BLaER1 treated with 17β-estradiol and CSF1 and Interleukin-3, amounts not matched to agents 10 nM and 100 nM (cell line): ENCODE measurements around the gene CDC6.

Source experiments
- H3K27ac ChIP-seq, 11 experiments: shearing (Covaris generic); formaldehyde crosslinking; 2 replicates each; pipeline ENCODE4 v1.8.1; 2022
- H3K27me3 ChIP-seq, 11 experiments: shearing (Covaris generic); formaldehyde crosslinking; 2 replicates each; pipeline ENCODE4 v1.8.1; 2022
- H3K36me3 ChIP-seq, 11 experiments: shearing (Covaris generic); formaldehyde crosslinking; 2 replicates each; pipeline ENCODE4 v1.8.1; 2022
- H3K4me1 ChIP-seq, 10 experiments: shearing (Covaris generic); formaldehyde crosslinking; 2 replicates each; pipeline ENCODE4 v1.8.1; 2022
- H3K4me2 ChIP-seq, 11 experiments: shearing (Covaris generic); formaldehyde crosslinking; 2 replicates each; pipeline ENCODE4 v1.8.1; 2022
- H3K4me3 ChIP-seq, 10 experiments: shearing (Covaris generic); formaldehyde crosslinking; 2 replicates each; pipeline ENCODE4 v1.8.1; 2022
- H3K9ac ChIP-seq, 11 experiments: shearing (Covaris generic); formaldehyde crosslinking; 2 replicates each; pipeline ENCODE4 v1.8.1; 2022
- H3K9me3 ChIP-seq, 11 experiments: shearing (Covaris generic); formaldehyde crosslinking; replicated peaks in 1 of 11; 2 replicates each; pipeline ENCODE4 v1.8.1; 2022
- H4K20me1 ChIP-seq, 11 experiments: shearing (Covaris generic); formaldehyde crosslinking; 2 replicates each; pipeline ENCODE4 v1.8.1; 2022
- Cebpa-rat ChIP-seq, 11 experiments: shearing (Covaris generic); IDR thresholded peaks; 2 replicates each; pipeline ENCODE4 v1.8.1; 2022

Gene CDC6

GRCh38 chr17:40321524-40321929 is 33.8 kb downstream of the CDC6 start:
- peak overlapping the region; percentile 95 to 100 (median 99) for H3K4me2 ChIP-seq
- no peak for TF ChIP-seq Cebpa-rat (IDR thresholded peaks at IDR 0.05)
- no peaks in the 10 kb centered on the region for H3K36me3 ChIP-seq
- H3K27me3 ChIP-seq: peaks cover 0 to 6% (median 0%) of the 10 kb centered on the region in 11 experiments; a peak in 2 of 22 replicates
- H3K27ac ChIP-seq: peak overlapping the region in 9 of 11 experiments; percentile 81 to 99 (median 90); a peak in 11 of 22 replicates
- no peaks in the 10 kb centered on the region for H3K9me3 ChIP-seq
- peaks cover 74 to 97% (median 91%) of the 10 kb centered on the region in 10 experiments for H3K4me1 ChIP-seq
- peak overlapping the region; percentile 39 to 100 (median 70); a peak in 16 of 20 replicates for H3K4me3 ChIP-seq
- peak overlapping the region; percentile 62 to 92 (median 72); a peak in 20 of 22 replicates for H3K9ac ChIP-seq
- peaks cover 17 to 87% (median 41%) of the 10 kb centered on the region in 11 experiments; a peak in 20 of 22 replicates for H4K20me1 ChIP-seq

- Histone ChIP-seq H3K9ac (peak overlapping the region; percentile 62 to 92 (median 72)), H4K20me1 (peaks cover 17 to 90% (median 41%) of the 10 kb centered on the region in 11 experiments; a peak in 20 of 22 replicates), H3K27ac (peak overlapping the region; percentile 73 to 99 (median 87)), H3K4me3 (peak overlapping the region; percentile 39 to 100 (median 70)), H3K4me2 (peak overlapping the region; percentile 95 to 100 (median 99)), H3K9me3 (no peaks in the 10 kb centered on the region), H3K36me3 (no peaks in the 10 kb centered on the region), H3K27me3 (peaks cover 0 to 6% (median 0%) of the 10 kb centered on the region in 11 experiments; a peak in 2 of 22 replicates), H3K4me1 (peaks cover 74 to 97% (median 91%) of the 10 kb centered on the region in 10 experiments)
- no peak for TF ChIP-seq Cebpa-rat (IDR thresholded peaks at IDR 0.05)
These were observed 34.3 kb downstream of the CDC6 start for GRCh38 chr17:40321961-40322357.

GRCh38 chr17:40322358-40323315 is 35.0 kb downstream of the CDC6 start:
- no peaks in the 10 kb centered on the region for H3K36me3 ChIP-seq
- H3K27me3 ChIP-seq: peaks cover 0 to 6% (median 0%) of the 10 kb centered on the region in 11 experiments; a peak in 2 of 22 replicates
- H3K4me2 ChIP-seq: peak overlapping the region; percentile 95 to 100 (median 99)
- peaks cover 74 to 97% (median 91%) of the 10 kb centered on the region in 10 experiments for H3K4me1 ChIP-seq
- H3K9ac ChIP-seq: peak overlapping the region; percentile 62 to 92 (median 72)
- peak overlapping the region; percentile 73 to 99 (median 87) for H3K27ac ChIP-seq
- no peak for TF ChIP-seq Cebpa-rat (IDR thresholded peaks at IDR 0.05)
- no peaks in the 10 kb centered on the region for H3K9me3 ChIP-seq
- H3K4me3 ChIP-seq: peak overlapping the region; percentile 45 to 100 (median 70)
- H4K20me1 ChIP-seq: peaks cover 17 to 92% (median 41%) of the 10 kb centered on the region in 11 experiments; a peak in 20 of 22 replicates

- Histone ChIP-seq H3K4me1 (peaks cover 83 to 100% (median 96%) of the 10 kb centered on the region in 10 experiments), H3K27me3 (peaks cover 0 to 3% (median 0%) of the 10 kb centered on the region in 11 experiments; a peak in 2 of 22 replicates), H3K27ac (peak overlapping the region; percentile 73 to 99 (median 87)), H4K20me1 (peaks cover 17 to 89% (median 41%) of the 10 kb centered on the region in 11 experiments; a peak in 20 of 22 replicates), H3K4me3 (peak overlapping the region; percentile 45 to 100 (median 70); a peak in 18 of 20 replicates), H3K36me3 (no peaks in the 10 kb centered on the region), H3K9ac (peak overlapping the region; percentile 60 to 92 (median 72)), H3K4me2 (peak overlapping the region; percentile 95 to 100 (median 99)), H3K9me3 (no peaks in the 10 kb centered on the region)
- TF ChIP-seq Cebpa-rat (IDR thresholded peaks at IDR 0.05): no peak
These were observed 36.0 kb downstream of the CDC6 start for GRCh38 chr17:40323391-40324381.

GRCh38 chr17:40325156-40326013 is 37.7 kb downstream of the CDC6 start:
- Histone ChIP-seq H3K4me3 (peak overlapping the region in 6 of 10 experiments; percentile 1 to 96 (median 32); a peak in 5 of 20 replicates), H3K27ac (peak overlapping the region; percentile 11 to 99 (median 82); a peak in 19 of 22 replicates), H3K36me3 (no peaks in the 10 kb centered on the region), H4K20me1 (peaks cover 10 to 82% (median 26%) of the 10 kb centered on the region in 11 experiments; a peak in 20 of 22 replicates), H3K4me1 (peaks cover 93 to 100% (median 97%) of the 10 kb centered on the region in 10 experiments), H3K9ac (peak overlapping the region; percentile 16 to 92 (median 55); a peak in 18 of 22 replicates), H3K4me2 (peak overlapping the region; percentile 95 to 100 (median 99)), H3K27me3 (no peaks in the 10 kb centered on the region), H3K9me3 (no peaks in the 10 kb centered on the region)
- TF ChIP-seq Cebpa-rat (IDR thresholded peaks at IDR 0.05): no peak

- peak overlapping the region; percentile 16 to 92 (median 55); a peak in 20 of 22 replicates for H3K9ac ChIP-seq
- H3K4me1 ChIP-seq: peaks cover 93 to 100% (median 97%) of the 10 kb centered on the region in 10 experiments
- H3K36me3 ChIP-seq: peaks cover 0 to 8% (median 4%) of the 10 kb centered on the region in 11 experiments; a peak in 13 of 22 replicates
- peak overlapping the region in 7 of 10 experiments; percentile 10 to 55 (median 31); a peak in 12 of 20 replicates for H3K4me3 ChIP-seq
- H3K27me3 ChIP-seq: no peaks in the 10 kb centered on the region
- no peaks in the 10 kb centered on the region for H3K9me3 ChIP-seq
- peak overlapping the region; percentile 11 to 99 (median 71); a peak in 19 of 22 replicates for H3K27ac ChIP-seq
- peak overlapping the region; percentile 95 to 100 (median 99) for H3K4me2 ChIP-seq
- peaks cover 5 to 80% (median 18%) of the 10 kb centered on the region in 11 experiments; a peak in 20 of 22 replicates for H4K20me1 ChIP-seq
- TF ChIP-seq Cebpa-rat (IDR thresholded peaks at IDR 0.05): peak in 1 of 11 experiments; percentile 37; a peak in 1 of 22 replicates
These were observed 38.5 kb downstream of the CDC6 start for GRCh38 chr17:40326014-40326831.
